HG03442 (cell line): ENCODE measurements around the gene HEXIM2.
"Not testable (repeated sequence)": the region's sequence is repeated elsewhere in the genome, so short reads cannot be mapped to it uniquely, and the experiment has no call there.

Experiments used
- ATAC-seq: cut with Tn5 transposase; IDR thresholded peaks from one replicate; pipeline ENCODE4 v1.9.1; 2021; ENCODE audit warnings: mild to moderate bottlenecking, moderate library complexity; ENCODE audit not compliant: unreplicated experiment

HEXIM2 gene

GRCh38 chr17:45168991-45169752, 7.5 kb downstream of the HEXIM2 start:
- no peak for ATAC-seq

GRCh38 chr17:45170280-45170930, 8.7 kb downstream of the HEXIM2 start:
- ATAC-seq, result no peak

DNA sequence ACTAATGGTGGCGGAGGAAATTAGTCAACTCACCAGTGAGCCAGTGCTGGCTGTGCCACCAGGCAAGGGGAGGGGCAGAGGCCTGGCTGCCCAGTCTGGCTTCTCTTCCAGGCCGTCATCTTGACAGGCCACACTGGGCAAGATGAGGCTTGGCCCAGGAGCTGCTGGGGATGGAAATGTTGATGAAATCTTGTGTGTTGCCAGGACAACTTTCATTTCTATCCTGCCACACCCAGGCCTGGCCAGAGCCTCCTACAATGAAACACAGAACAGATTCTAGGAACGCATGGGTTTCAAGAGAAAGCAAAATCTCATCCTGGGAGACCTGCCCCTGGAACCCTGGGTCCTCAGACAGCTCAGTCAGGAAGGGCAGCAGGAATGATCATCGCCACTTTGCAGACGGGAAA, 9.3 kb downstream of the HEXIM2 start:
- no peak for ATAC-seq

DNA sequence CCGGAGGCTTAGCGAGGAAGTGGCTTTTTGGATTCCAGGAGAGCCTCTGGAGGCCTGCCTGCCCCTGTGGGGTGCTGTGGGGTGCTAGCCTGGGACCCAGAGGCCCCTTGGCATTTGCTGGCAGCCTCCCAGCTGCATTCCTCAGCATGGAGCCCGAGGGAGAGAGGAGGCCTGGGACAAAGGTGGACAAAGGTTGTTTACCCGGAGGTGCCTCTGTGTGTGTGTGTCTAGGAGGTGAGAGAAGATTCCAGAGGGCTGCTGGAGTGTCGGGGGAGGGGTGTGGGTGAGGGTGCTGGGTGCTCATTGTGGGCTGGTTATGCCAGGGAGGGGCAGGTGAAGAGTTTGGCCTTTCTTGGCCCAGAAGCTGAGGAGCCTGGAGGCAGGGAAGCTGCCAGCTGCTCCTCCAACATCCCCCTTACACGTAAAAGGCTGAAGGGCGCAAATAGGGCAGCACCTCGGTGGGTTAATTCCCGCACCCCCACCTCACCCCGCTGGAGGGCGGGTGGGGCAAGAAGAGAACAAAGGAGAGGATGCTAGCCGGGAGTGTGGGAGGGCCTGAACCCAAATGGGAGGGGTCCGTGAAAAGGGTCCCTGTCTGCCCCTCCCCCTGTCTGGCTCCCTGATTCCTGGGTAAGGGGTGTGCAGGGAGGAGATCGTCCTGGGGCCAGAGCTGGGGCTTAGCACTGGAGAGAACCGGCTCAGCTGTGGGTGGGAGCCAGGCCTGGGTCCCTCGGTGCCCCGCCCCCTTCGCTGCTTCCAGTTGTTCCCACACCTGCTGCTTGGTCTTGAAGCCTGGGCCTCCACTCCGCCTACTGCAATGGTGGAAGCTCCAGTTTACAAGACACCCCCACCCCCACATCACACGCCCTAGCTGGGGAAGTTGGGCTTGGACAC, 9.9 kb downstream of the HEXIM2 start:
- ATAC-seq, result no peak

- no peak for ATAC-seq
Measured at GRCh38 chr17:45172232-45172540, 10.5 kb downstream of the HEXIM2 start.

GRCh38 chr17:45172541-45173286, 11.0 kb downstream of the HEXIM2 start:
- ATAC-seq, result no peak

DNA sequence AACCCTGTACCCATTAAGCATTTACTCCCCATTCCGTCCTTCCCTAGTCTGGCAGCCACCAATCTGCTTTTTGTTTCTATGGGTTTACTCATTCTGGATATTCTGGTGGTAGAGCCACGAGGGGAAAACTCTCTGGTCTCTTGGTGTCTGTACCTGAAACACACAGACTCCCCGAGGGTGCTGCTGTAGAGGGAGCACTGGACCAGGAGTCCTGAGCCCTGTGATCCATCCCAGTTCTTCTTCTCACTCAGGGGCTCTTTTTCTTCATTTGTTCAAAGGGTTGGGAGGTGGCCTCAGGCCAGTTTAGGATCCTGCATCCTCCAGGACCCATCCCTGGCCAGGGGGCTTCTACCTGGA, 14.1 kb downstream of the HEXIM2 start:
- no peak for ATAC-seq

- ATAC-seq, result no peak
Measured at GRCh38 chr17:45177563-45177962, 15.9 kb downstream of the HEXIM2 start.

DNA sequence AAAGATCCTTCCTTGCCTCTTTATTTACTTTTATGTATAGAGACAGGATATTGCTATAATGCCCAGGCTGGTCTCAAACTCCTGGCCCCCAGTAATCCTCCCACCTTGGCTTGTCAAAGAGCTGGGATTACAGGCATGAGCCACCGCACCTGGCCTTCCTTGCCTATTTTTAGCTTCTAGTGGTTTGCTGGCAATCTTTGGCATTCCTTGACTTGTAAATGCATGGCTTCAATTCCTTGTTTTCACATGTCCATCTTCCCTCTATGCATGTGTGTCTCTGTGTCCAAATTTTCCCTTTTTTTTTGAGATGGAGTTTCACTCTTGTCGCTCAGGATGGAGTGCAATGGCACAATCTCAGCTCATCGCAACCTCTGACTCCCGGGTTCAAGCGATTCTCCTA, 22.5 kb downstream of the HEXIM2 start:
- no peak for ATAC-seq

DNA sequence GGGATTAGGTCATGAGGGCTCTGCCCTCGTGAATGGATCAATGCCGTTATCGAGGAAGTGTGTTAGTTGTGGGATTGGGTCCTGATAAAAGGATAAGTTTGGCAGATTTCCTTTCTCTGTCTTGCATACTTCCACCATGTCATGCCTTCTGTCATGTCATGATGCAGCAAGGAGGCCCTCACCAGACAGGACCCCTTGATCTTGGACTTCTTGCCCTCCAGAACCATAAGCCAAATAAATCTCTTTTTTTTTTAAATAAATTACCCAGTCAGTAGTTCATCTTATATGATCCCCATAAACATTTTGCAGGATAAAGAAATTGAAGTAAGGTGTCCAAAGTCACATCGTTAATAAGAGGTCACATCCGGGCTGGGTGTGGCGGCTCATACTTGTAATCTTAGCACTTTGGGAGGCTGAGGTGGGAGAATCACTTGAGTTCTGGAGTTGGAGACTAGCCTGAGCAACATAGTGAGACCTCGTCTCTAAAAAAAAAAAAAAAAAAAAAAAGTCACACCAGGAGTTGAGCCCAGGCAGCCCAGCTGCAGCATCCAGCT, 25.2 kb downstream of the HEXIM2 start:
- no peak for ATAC-seq

DNA sequence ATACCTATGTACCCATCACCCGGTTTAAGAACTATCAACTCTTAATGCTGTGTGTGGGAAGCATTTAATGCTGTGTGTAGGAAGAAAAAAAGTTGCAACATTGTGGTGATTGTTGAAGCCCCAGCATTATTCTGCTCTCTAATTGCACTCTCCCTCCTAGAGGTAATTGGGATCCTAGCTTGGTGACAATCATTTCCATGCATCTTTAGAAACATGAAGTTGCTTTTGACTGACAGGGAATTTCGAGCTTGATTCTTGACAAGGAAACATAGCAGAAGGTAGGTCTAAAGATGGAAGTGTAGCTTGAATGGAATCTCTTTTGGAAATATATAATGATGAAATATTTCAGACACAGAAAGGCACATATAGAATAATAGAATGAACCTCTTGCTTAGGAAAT, 27.3 kb downstream of the HEXIM2 start:
- no peak for ATAC-seq

GRCh38 chr17:45190503-45191255, 29.0 kb downstream of the HEXIM2 start:
- no peak for ATAC-seq

DNA sequence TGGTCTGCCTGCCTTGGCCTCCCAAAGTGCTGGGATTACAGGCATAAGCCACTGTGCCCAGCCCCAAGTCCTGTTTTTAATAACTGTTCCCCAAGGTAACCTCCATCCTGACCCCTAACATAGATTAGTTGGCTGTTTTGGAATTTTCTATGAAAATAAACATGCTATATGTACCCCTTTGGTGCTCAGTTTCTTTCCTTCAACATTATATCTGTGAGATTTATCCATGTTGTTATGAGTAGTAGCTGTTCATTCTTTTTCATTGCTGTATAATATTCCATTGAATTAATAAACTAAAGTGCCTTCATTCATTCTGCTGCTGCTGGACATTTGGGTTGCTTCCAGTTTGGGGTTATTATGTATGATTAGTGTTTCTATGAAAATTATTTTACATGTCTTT, 33.7 kb downstream of the HEXIM2 start:
- ATAC-seq, result no peak

DNA sequence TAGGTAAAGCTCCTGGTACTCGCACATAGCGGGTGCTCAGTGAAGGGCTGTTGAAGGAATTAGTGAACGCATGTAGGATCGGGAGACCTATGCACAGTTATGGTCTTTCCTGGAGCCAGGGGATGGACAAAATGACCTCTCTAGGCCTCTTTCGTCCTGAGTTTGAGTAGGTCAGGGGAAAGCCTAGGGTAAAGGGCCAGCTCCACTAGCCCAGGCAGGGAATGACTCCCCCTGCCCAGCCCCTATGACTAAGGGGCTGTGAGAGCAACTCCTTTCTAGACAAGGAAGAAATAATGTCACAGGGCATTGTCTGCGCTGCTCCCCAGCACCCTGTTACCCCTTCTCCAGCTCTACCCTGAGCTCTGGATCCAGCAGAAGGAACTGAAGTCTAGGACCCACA, 35.4 kb downstream of the HEXIM2 start:
- ATAC-seq, result no peak

DNA sequence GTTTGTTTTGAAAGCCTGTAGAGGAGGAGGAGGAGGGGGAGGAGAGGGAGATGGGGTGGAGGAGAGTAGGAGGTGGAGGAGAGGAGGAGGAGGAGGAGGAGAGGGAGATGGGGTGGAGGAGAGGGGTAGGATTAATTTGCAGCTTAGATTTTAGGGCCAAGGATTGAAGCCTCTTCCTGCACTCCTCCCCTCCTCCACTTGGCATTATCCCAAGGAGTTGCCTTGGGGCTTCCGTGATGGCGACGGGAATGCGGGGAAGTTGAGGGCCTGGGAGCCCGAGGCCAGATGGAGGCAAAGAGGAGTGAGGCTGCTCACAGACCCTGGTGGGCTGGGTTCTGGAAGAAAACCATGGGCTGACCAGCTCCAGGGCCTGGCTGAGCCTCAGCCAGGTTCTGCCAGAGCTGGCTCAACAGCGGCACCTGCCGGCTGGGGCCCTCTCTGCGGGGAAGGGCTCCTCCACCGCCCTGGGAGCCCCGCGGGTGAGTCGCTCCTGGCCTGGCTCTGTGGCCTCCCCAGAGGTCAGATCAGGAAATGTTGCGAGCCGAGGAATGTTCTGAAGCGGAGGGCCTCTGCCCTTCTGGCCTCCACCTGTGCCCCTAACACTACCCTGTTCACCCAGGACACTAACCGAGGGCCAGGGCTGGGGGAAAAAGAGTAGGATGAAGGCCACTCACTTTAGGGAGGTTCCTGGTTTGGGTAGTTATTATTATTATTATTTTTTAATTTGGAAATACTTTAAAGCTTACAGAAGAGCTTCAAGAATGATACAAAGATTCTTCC, 36.1 kb downstream of the HEXIM2 start:
- ATAC-seq, result no peak

DNA sequence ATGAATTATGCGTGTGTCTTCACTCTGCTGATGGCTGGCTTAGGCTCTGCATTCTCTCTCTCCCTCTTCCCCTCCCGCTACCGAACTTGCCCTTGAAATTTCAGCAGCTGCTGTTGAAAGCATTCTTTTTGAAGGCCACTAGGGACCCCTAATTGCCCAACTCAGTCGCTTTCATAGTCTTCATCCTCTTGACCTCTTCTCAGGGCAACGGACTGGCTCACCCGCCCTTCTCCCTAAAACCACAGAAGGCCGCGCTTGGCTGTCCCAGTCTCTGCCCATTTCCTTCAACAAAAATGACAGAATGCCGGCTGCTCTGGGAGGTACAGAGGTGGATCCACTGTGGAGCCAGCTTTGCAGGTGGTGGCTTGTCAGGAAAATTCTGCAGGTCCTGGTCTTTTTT, 39.0 kb downstream of the HEXIM2 start:
- no peak for ATAC-seq

DNA sequence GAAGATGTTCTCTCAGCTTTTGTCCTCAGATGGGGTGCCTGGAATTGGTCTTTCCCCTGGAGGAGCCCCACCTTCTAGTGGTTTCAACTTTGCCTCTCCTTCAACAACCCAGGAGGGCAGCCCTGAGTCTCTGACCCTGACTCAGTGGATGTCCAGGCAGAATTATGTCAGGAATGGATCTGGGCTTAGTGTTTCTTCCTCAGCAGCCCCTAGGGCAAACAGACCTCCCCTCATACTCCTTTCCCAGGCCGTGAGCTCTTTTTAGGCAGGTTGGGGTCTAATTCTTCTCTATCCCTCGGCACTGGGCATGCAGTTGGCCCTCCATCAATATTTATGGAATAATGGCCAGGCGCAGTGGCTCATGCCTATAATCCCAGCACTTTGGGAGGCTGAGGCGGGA, 39.8 kb downstream of the HEXIM2 start:
- ATAC-seq, result no peak

DNA sequence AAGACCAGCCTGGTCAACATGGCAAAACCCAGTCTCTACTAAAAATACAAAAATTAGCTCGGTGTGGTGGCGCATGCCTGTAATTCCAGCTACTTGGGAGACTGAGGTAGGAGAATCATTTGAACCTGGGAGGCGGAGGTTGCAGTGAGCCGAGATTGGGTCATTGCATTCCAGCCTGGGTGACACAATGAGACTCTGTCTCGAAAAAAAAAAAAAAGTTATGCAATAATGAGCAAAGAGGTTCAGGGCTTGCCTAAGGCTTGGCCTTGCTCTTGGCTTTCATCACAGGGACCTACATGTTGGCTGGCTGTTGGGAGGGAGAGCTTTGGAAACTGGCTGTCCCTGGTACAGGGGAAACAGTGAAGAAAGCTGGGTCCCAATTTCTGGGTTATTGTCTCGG, 40.2 kb downstream of the HEXIM2 start:
- not testable (repeated sequence) for ATAC-seq

DNA sequence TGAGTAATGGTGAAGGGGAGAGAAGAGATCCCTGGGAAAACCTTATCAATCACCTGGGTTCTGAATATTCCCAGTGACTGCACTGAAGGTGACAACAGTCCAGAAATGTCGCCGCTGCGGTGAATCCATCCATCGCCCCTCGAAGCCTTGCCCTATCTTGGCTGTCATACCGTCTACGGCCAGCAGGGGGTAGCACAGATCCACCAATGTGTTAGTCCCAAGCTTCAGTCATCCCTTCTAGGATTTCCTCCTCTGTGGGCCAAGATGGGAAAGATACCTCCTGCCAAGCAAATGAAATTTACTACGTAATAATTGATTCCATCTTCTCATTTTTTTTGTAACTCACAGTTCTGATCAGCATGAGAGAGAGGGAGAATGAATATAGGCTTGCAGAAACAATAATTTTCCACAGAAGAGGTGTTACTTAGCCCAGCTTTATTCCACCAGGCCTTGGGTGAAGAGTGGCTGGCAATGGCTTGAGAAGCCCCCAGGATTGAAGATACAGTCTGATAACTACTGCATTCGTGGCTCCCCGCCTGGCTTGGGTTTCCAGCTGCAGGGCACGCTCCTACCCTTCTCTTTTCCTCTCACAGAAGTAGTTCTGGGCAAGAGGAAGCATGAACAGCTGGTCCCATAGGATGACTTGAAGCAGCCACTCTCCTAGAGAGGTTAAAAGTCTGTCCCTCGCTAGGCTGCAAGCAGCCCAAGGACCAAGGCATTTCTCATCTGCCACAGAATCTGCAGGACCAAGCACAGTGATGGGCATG, 57.4 kb downstream of the HEXIM2 start:
- no peak for ATAC-seq
